Small intestine (tissue), 7 donors: Measurements from ENCODE around the gene NF1. TPM values are rescaled to one million over a fixed set of nuclear protein-coding genes. Genes with fewer than 3 reads are reported as not detected.

Source experiments
- DNase-seq, 2 donors: peaks; one replicate each; pipeline versions ENCODE4 v3.0.0 to v3.0.0-alpha.2; 2013
- FAIRE-seq: peaks from 2 replicates; lab custom pipeline; 2012; peaks lifted over from hg19 to GRCh38; lab: Jason Lieb, UNC
- H3K27ac ChIP-seq, 3 donors: one replicate each; pipeline ENCODE4 v1.5.1; 2013; ENCODE audit warnings: low read length in 2 of 3, mild to moderate bottlenecking in 2 of 3, control low read depth in 1 of 3, inconsistent platforms in 1 of 3, low read depth in 1 of 3, moderate library complexity in 1 of 3
- H3K27me3 ChIP-seq, 3 donors: one replicate each; pipeline ENCODE4 v1.6.1; 2013; ENCODE audit warnings: low read length in 3 of 3, inconsistent platforms in 1 of 3; ENCODE audit not compliant: control insufficient read depth in 3 of 3, insufficient read depth in 3 of 3
- H3K36me3 ChIP-seq, 3 donors: one replicate each; pipeline ENCODE4 v1.6.1; 2013; ENCODE audit warnings: low read length in 3 of 3, inconsistent platforms in 1 of 3, low read depth in 1 of 3, mild to moderate bottlenecking in 1 of 3, moderate library complexity in 1 of 3; ENCODE audit not compliant: control insufficient read depth in 3 of 3, insufficient read depth in 2 of 3
- H3K4me1 ChIP-seq, 3 donors: one replicate each; pipeline ENCODE4 v1.6.1; 2013; ENCODE audit warnings: low read length in 2 of 3, inconsistent platforms in 1 of 3, low read depth in 1 of 3, mild to moderate bottlenecking in 1 of 3, moderate library complexity in 1 of 3; ENCODE audit not compliant: control insufficient read depth in 3 of 3, insufficient read depth in 2 of 3
- H3K4me3 ChIP-seq, 3 donors: one replicate each; pipeline ENCODE4 v1.5.1; 2013; ENCODE audit warnings: low read length in 3 of 3, control low read depth in 1 of 3, inconsistent platforms in 1 of 3, low read depth in 1 of 3, mild to moderate bottlenecking in 1 of 3, moderate library complexity in 1 of 3
- H3K9me3 ChIP-seq, 2 donors: one replicate each; pipeline ENCODE4 v1.6.1; 2013; ENCODE audit warnings: low read depth in 1 of 2, low read length in 1 of 2; ENCODE audit not compliant: control insufficient read depth in 2 of 2, insufficient read depth in 1 of 2
- WGBS, 3 donors: extraction: QIAGEN DNeasy Blood & Tissue Kit; methylation state at CpG; one replicate each; pipeline ENCODE4 v1.1.7; 2013; 5-methylcytosine and 5-hydroxymethylcytosine counted together
- polyA plus RNA-seq, 4 donors: library from polyadenylated mRNA; stranded (reverse) in 3 of 4; unstranded in 1 of 4; fragments of 200-250 nt in 3 of 4; fragments of 120-200 nt in 1 of 4; gene quantifications; one replicate each; pipeline versions ENCODE4 v1.2.1 to v1.2.3, GENCODE V29; 2013
- donor health status: healthy with polysubstance abuse.
- donor health status: control.
- donor health status: control.
- donor health status: Bipolar disorder and iron deficiency.
- donor health status: healthy.

Gene NF1
- polyA plus RNA-seq, 4 donors, result 7.7 to 27.3 (median 9.5) TPM

DNA sequence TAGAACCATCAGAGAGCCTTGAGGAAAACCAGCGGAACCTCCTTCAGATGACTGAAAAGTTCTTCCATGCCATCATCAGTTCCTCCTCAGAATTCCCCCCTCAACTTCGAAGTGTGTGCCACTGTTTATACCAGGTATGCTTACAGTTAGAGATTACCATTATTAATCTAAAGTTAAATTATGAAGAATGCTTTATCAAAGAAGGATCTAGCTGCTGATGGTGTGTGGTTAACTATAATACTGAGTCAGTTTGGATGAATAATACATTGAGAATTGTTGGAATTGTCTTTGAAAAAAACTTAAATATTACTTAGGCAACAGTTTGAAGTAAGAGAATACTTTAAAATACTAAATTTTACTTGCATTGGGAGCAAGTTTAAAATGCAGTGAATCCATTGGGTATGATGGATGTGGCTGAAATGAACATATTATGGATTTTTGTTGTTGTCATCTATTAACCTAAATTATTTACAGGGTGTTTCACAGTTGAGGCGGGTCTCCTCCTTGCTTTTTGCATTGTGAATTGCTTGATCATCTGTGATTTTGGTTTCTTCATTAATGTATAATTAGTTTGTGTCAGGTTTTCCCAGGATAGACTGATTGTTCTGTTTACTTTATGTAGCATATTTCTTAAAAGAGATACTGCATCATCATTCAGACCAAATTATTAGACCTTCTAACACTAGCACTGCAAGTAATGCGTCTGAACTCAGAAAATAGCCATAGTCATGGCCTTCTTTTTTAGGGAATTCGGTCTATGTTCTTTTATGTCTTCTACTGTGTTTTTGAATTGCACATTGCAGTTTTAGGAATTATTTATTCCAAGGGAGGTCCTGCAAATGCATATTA lies 154.4 kb downstream of the NF1 start:
- no peak overlapping the region for H3K4me3 ChIP-seq
- H3K27ac ChIP-seq, result no peak overlapping the region
- WGBS, 3 donors, result 94 to 96% (median 96%) methylated on average over 5 of the region's 5 CpGs
- H3K36me3 ChIP-seq, result peaks cover 2 to 17% (median 2%) of the 10 kb centered on the region in 3 donors
- no peak for FAIRE-seq
- no peaks in the 10 kb centered on the region for H3K9me3 ChIP-seq
- no peak for DNase-seq
- H3K27me3 ChIP-seq, result no peaks in the 10 kb centered on the region
- peaks cover 0 to 10% (median 0%) of the 10 kb centered on the region in 3 donors for H3K4me1 ChIP-seq

DNA sequence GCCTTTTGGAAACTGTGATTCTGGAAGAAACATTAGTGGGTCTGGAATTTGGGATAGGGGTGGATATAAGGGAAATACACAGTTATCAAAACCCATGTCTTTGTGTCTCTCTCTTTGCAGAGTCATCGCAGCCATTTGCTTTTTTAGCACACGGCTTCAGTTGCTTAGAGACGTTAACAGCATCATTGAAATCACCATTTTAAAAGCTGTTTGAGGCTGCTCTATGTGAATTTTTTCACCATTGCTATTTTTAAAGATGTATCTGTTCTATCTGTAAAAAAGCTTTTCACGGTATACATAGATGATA lies 155.0 kb downstream of the NF1 start:
- FAIRE-seq (no peak), DNase-seq (no peak)
- Histone ChIP-seq H3K4me1 (peaks cover 0 to 10% (median 0%) of the 10 kb centered on the region in 3 donors), H3K9me3 (no peaks in the 10 kb centered on the region), H3K36me3 (peaks cover 2 to 12% (median 2%) of the 10 kb centered on the region in 3 donors), H3K27me3 (no peaks in the 10 kb centered on the region), H3K4me3 (no peak overlapping the region), H3K27ac (no peak overlapping the region)
- WGBS, 3 donors, result 90 to 94% (median 94%) methylated on average over 4 of the region's 4 CpGs

- Histone ChIP-seq H3K4me3 (no peak overlapping the region), H3K27me3 (no peaks in the 10 kb centered on the region), H3K27ac (peak overlapping the region in 1 of 3 donors; percentile 24), H3K4me1 (peaks cover 0 to 10% (median 0%) of the 10 kb centered on the region in 3 donors), H3K9me3 (no peaks in the 10 kb centered on the region), H3K36me3 (peaks cover 2 to 12% (median 2%) of the 10 kb centered on the region in 3 donors)
- 55 to 73% (median 67%) methylated on average over 1 of the region's 1 CpG for WGBS, 3 donors
- FAIRE-seq (no peak), DNase-seq (no peak)
Observed at GRCh38 chr17:31250229-31250628, 155.5 kb downstream of the NF1 start.

DNA sequence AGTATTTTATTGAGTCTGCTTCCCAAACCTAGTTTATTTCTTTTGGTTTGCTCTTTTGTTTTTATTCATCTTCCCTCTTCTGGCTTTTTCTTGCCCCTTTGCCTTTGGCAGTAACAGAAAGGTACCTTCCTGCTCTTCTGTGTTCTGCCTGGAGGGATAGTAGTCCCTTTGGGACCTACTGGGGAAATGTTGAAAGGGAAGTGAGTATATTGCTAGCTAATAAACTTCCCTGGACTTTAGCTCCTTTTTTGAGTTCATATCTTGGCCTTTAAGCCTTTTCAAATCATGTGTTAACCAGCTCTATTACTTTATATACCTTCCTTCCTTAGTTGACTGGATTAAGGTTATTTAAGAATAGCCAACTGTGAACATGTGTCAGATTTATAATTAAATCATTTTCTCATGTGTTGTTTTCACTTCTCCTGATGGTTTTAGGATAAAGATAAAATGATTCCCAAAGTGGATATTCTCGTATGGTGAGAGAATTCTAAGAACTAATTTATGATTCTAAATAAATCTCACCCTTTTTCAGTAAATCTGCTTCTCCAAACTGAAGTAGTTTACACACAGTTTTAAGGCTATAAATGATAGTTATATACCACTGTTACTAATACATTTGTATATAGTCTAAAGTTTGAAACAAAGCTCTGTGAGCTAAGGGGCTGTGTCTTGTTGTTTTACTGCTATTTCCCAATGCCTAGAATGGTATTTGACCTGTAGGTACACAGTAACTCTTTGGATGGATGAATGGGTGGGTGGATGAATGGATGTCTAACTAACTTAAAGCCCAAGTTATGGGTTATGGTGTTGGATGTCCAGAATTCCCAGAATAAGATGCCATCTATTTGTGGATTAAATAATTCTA lies 156.6 kb downstream of the NF1 start:
- peak; percentile 38 to 57 for DNase-seq
- 53 to 62% (median 54%) methylated on average over 1 of the region's 1 CpG for WGBS, 3 donors
- Histone ChIP-seq H3K9me3 (no peaks in the 10 kb centered on the region), H3K27ac (peak overlapping the region in 1 of 3 donors; percentile 41), H3K27me3 (no peaks in the 10 kb centered on the region), H3K36me3 (peaks cover 2 to 11% (median 2%) of the 10 kb centered on the region in 3 donors), H3K4me3 (no peak overlapping the region), H3K4me1 (peaks cover 0 to 10% (median 0%) of the 10 kb centered on the region in 3 donors)
- FAIRE-seq, result no peak

DNA sequence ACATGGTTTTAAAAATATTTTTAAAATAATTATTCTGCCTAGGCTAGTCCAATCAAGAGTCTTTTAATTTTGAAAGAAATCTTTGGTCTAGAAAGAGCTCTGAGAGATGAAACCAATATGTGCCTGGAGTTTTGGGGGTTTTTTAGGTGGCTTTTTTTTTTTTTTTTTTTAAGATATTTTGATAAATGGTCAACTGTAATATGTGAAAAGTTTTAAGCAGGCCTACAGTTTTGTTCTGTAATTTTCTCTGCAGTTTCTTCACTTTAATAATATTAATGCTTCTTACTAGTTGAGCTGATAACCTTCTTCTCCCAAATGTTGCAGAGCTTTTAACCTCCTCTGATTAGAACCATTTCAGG lies 157.2 kb downstream of the NF1 start:
- FAIRE-seq, result no peak
- DNase-seq, result no peak
- Histone ChIP-seq H3K4me3 (no peak overlapping the region), H3K9me3 (no peaks in the 10 kb centered on the region), H3K4me1 (peaks cover 0 to 10% (median 0%) of the 10 kb centered on the region in 3 donors), H3K27me3 (no peaks in the 10 kb centered on the region), H3K36me3 (peaks cover 2 to 11% (median 2%) of the 10 kb centered on the region in 3 donors), H3K27ac (no peak overlapping the region)

- FAIRE-seq, result no peak
- Histone ChIP-seq H3K4me1 (peaks cover 0 to 10% (median 0%) of the 10 kb centered on the region in 3 donors), H3K36me3 (peaks cover 2 to 11% (median 2%) of the 10 kb centered on the region in 3 donors), H3K9me3 (no peaks in the 10 kb centered on the region), H3K4me3 (no peak overlapping the region), H3K27ac (no peak overlapping the region), H3K27me3 (no peaks in the 10 kb centered on the region)
- DNase-seq, result no peak
- WGBS, 3 donors, result 72 to 91% (median 84%) methylated on average over 1 of the region's 1 CpG
Observed at GRCh38 chr17:31252741-31253140, 158.0 kb downstream of the NF1 start.

GRCh38 chr17:31254654-31255053 lies 159.9 kb downstream of the NF1 start:
- peaks cover 2 to 6% (median 2%) of the 10 kb centered on the region in 3 donors for H3K36me3 ChIP-seq
- no peak for FAIRE-seq

GRCh38 chr17:31256936-31257335 lies 162.2 kb downstream of the NF1 start:
- no peak overlapping the region for H3K27ac ChIP-seq
- DNase-seq, result no peak

More at GRCh38 chr17:31254654-31255053, 159.9 kb downstream of the NF1 start:
- no peak for DNase-seq
- 96 to 98% (median 97%) methylated on average over 2 of the region's 2 CpGs for WGBS, 3 donors
- H3K4me3 ChIP-seq, result no peak overlapping the region
- no peaks in the 10 kb centered on the region for H3K9me3 ChIP-seq
- H3K27ac ChIP-seq, result no peak overlapping the region
- H3K4me1 ChIP-seq, result peaks cover 0 to 10% (median 0%) of the 10 kb centered on the region in 3 donors
- H3K27me3 ChIP-seq, result no peaks in the 10 kb centered on the region

More at GRCh38 chr17:31256936-31257335, 162.2 kb downstream of the NF1 start:
- WGBS, 3 donors, result 73 to 89% (median 84%) methylated on average over 3 of the region's 3 CpGs
- peaks cover 0 to 2% (median 0%) of the 10 kb centered on the region in 3 donors for H3K4me1 ChIP-seq
- no peaks in the 10 kb centered on the region for H3K9me3 ChIP-seq
- no peak for FAIRE-seq
- H3K27me3 ChIP-seq, result no peaks in the 10 kb centered on the region
- H3K36me3 ChIP-seq, result peaks cover 0 to 6% (median 2%) of the 10 kb centered on the region in 3 donors
- no peak overlapping the region for H3K4me3 ChIP-seq
